ENCODE measurements around the gene SPNS1. TPM values are rescaled to one million over a fixed set of nuclear protein-coding genes. Genes with fewer than 3 reads are reported as not detected.
"Not testable (repeated sequence)": the region's sequence is repeated elsewhere in the genome, so short reads cannot be mapped to it uniquely, and the experiment has no call there.

SPNS1 gene
- total RNA-seq, 1 donor from 2014 or later: 50.6 TPM

- no peak for TF ChIP-seq CTCF (IDR thresholded peaks at IDR 0.05; ENCODE audit: partially characterized antibody, unreplicated experiment)
- H3K4me3 Mint-ChIP-seq (ENCODE audit: unreplicated experiment): no peak overlapping the region
- no peaks in the 10 kb centered on the region for H3K9me3 Mint-ChIP-seq (ENCODE audit: unreplicated experiment)
- H3K36me3 Mint-ChIP-seq (ENCODE audit: unreplicated experiment): peaks cover 5% of the 10 kb centered on the region
- no peak for DNase-seq
- H3K27ac Mint-ChIP-seq (ENCODE audit: unreplicated experiment): no peak overlapping the region
- H3K4me1 Mint-ChIP-seq (ENCODE audit: low read depth, unreplicated experiment): no peaks in the 10 kb centered on the region
- H3K27me3 Mint-ChIP-seq (ENCODE audit: unreplicated experiment): peaks cover 6% of the 10 kb centered on the region
Observed at GRCh38 chr16:28958836-28959235, 15.7 kb upstream of the SPNS1 start.

GRCh38 chr16:28964072-28964471 is 10.5 kb upstream of the SPNS1 start:
- Mint-ChIP-seq H3K36me3 (ENCODE audit: unreplicated experiment) (no peaks in the 10 kb centered on the region), H3K4me3 (ENCODE audit: unreplicated experiment) (no peak overlapping the region), H3K27me3 (ENCODE audit: unreplicated experiment) (peaks cover 2% of the 10 kb centered on the region), H3K27ac (ENCODE audit: unreplicated experiment) (no peak overlapping the region), H3K4me1 (ENCODE audit: low read depth, unreplicated experiment) (no peaks in the 10 kb centered on the region), H3K9me3 (ENCODE audit: unreplicated experiment) (no peaks in the 10 kb centered on the region)
- no peak for TF ChIP-seq CTCF (IDR thresholded peaks at IDR 0.05; ENCODE audit: partially characterized antibody, unreplicated experiment)
- DNase-seq: no peak

- H3K27ac Mint-ChIP-seq (ENCODE audit: unreplicated experiment): no peak overlapping the region
- peaks cover 2% of the 10 kb centered on the region for H3K27me3 Mint-ChIP-seq (ENCODE audit: unreplicated experiment)
- DNase-seq: no peak
- H3K4me1 Mint-ChIP-seq (ENCODE audit: low read depth, unreplicated experiment): no peaks in the 10 kb centered on the region
- H3K36me3 Mint-ChIP-seq (ENCODE audit: unreplicated experiment): no peaks in the 10 kb centered on the region
- no peak overlapping the region for H3K4me3 Mint-ChIP-seq (ENCODE audit: unreplicated experiment)
- no peaks in the 10 kb centered on the region for H3K9me3 Mint-ChIP-seq (ENCODE audit: unreplicated experiment)
- TF ChIP-seq CTCF (IDR thresholded peaks at IDR 0.05; ENCODE audit: partially characterized antibody, unreplicated experiment): no peak
Observed at GRCh38 chr16:28964496-28964895, 10.1 kb upstream of the SPNS1 start.

- H3K4me1 Mint-ChIP-seq (ENCODE audit: low read depth, unreplicated experiment): no peaks in the 10 kb centered on the region
- no peaks in the 10 kb centered on the region for H3K36me3 Mint-ChIP-seq (ENCODE audit: unreplicated experiment)
- no peak overlapping the region for H3K4me3 Mint-ChIP-seq (ENCODE audit: unreplicated experiment)
- TF ChIP-seq CTCF (IDR thresholded peaks at IDR 0.05; ENCODE audit: partially characterized antibody, unreplicated experiment): no peak
- peaks cover 2% of the 10 kb centered on the region for H3K27me3 Mint-ChIP-seq (ENCODE audit: unreplicated experiment)
- no peak for DNase-seq
- H3K27ac Mint-ChIP-seq (ENCODE audit: unreplicated experiment): no peak overlapping the region
- H3K9me3 Mint-ChIP-seq (ENCODE audit: unreplicated experiment): no peaks in the 10 kb centered on the region
Observed at GRCh38 chr16:28967156-28967555, 7.4 kb upstream of the SPNS1 start.

GRCh38 chr16:28969696-28970095 is 4.9 kb upstream of the SPNS1 start:
- not testable (repeated sequence) for H3K4me3 Mint-ChIP-seq (ENCODE audit: unreplicated experiment); H3K27ac Mint-ChIP-seq (ENCODE audit: unreplicated experiment); DNase-seq; H3K4me1 Mint-ChIP-seq (ENCODE audit: low read depth, unreplicated experiment); H3K36me3 Mint-ChIP-seq (ENCODE audit: unreplicated experiment); H3K27me3 Mint-ChIP-seq (ENCODE audit: unreplicated experiment); H3K9me3 Mint-ChIP-seq (ENCODE audit: unreplicated experiment)

- H3K27me3 Mint-ChIP-seq (ENCODE audit: unreplicated experiment): peaks cover 6% of the 10 kb centered on the region
- no peaks in the 10 kb centered on the region for H3K36me3 Mint-ChIP-seq (ENCODE audit: unreplicated experiment)
- peak; percentile 56 for TF ChIP-seq CTCF (IDR thresholded peaks at IDR 0.05; ENCODE audit: partially characterized antibody, unreplicated experiment)
- H3K4me3 Mint-ChIP-seq (ENCODE audit: unreplicated experiment): peak overlapping the region; percentile 99
- peak; percentile 87 for DNase-seq
- peaks cover 13% of the 10 kb centered on the region for H3K9me3 Mint-ChIP-seq (ENCODE audit: unreplicated experiment)
- H3K4me1 Mint-ChIP-seq (ENCODE audit: low read depth, unreplicated experiment): peaks cover 6% of the 10 kb centered on the region
- H3K27ac Mint-ChIP-seq (ENCODE audit: unreplicated experiment): peak overlapping the region; percentile 96
Observed at GRCh38 chr16:28974007-28974436, 556 bp upstream of the SPNS1 start.
